ENCODE results near the gene GPR183. TPM values are rescaled to one million over a fixed set of nuclear protein-coding genes. Genes with fewer than 3 reads are reported as not detected.

The GPR183 gene
- total RNA-seq, 1 donor from 2014 or later = not detected

DNA sequence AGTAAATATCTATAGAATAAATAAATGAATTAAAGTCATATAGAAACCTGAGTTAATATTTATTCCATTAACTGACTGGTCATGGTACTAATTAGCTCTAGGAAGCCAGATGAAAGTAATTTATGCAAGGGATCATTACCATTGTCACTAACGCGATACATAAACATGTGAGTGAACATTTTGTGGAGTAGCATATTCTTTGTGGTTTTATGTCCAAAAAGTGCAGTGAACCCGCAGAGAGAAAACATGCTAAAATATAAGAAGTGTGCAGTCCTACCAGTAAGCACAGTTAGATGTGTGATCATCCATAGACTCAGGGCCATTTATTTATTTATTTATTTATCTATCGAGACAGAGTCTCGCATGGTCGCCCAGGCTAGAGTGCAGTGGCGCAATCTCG lies 1.6 kb downstream of the GPR183 start:
- no peak for DNase-seq (ENCODE audit: low read depth)
- H3K36me3 ChIP-seq (ENCODE audit: control insufficient read depth, insufficient read depth, low read length) = no peaks in the 10 kb centered on the region
- H3K27me3 ChIP-seq (ENCODE audit: control insufficient read depth, insufficient read depth, low read length) = no peaks in the 10 kb centered on the region
- no peak for FAIRE-seq
- H3K4me3 ChIP-seq (ENCODE audit: low read depth, low read length) = no peak overlapping the region
- TF ChIP-seq, protein P1, sequence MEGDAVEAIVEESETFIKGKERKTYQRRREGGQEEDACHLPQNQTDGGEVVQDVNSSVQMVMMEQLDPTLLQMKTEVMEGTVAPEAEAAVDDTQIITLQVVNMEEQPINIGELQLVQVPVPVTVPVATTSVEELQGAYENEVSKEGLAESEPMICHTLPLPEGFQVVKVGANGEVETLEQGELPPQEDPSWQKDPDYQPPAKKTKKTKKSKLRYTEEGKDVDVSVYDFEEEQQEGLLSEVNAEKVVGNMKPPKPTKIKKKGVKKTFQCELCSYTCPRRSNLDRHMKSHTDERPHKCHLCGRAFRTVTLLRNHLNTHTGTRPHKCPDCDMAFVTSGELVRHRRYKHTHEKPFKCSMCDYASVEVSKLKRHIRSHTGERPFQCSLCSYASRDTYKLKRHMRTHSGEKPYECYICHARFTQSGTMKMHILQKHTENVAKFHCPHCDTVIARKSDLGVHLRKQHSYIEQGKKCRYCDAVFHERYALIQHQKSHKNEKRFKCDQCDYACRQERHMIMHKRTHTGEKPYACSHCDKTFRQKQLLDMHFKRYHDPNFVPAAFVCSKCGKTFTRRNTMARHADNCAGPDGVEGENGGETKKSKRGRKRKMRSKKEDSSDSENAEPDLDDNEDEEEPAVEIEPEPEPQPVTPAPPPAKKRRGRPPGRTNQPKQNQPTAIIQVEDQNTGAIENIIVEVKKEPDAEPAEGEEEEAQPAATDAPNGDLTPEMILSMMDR (IDR thresholded peaks at IDR 0.05; ENCODE audit: insufficient read depth, low read length, severe bottlenecking) = no peak

- TF ChIP-seq, protein P1 (IDR thresholded peaks at IDR 0.05; ENCODE audit: insufficient read depth, low read length, severe bottlenecking) = no peak
- FAIRE-seq (no peak), DNase-seq (ENCODE audit: low read depth) (no peak)
- Histone ChIP-seq H3K36me3 (ENCODE audit: control insufficient read depth, insufficient read depth, low read length) (no peaks in the 10 kb centered on the region), H3K27me3 (ENCODE audit: control insufficient read depth, insufficient read depth, low read length) (no peaks in the 10 kb centered on the region), H3K4me3 (ENCODE audit: low read depth, low read length) (no peak overlapping the region)
Measured at GRCh38 chr13:99305158-99305557, 2.0 kb downstream of the GPR183 start.

DNA sequence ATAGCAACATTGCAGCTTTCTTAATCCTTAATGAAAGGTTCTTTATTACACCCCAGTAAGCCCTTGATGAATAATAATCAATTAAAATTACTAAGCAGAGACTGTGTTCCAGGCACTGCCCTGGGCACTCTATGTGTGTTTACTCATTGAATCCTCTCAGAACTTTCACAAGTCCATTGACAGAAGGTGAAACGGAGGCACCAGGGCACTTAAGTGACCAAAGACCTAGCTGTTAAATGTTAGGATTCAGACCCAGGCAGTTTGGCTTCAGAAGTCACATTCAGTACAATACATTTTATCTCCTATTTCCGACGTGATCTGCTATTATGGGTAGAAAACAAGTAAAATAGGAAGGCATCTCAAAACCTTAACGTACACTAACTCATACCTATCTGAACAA lies 2.7 kb downstream of the GPR183 start:
- H3K27me3 ChIP-seq (ENCODE audit: control insufficient read depth, insufficient read depth, low read length) = no peaks in the 10 kb centered on the region
- H3K36me3 ChIP-seq (ENCODE audit: control insufficient read depth, insufficient read depth, low read length) = no peaks in the 10 kb centered on the region
- TF ChIP-seq, protein P1 (IDR thresholded peaks at IDR 0.05; ENCODE audit: insufficient read depth, low read length, severe bottlenecking) = no peak
- DNase-seq (ENCODE audit: low read depth) (no peak), FAIRE-seq (no peak)
- H3K4me3 ChIP-seq (ENCODE audit: low read depth, low read length) = no peak overlapping the region

DNA sequence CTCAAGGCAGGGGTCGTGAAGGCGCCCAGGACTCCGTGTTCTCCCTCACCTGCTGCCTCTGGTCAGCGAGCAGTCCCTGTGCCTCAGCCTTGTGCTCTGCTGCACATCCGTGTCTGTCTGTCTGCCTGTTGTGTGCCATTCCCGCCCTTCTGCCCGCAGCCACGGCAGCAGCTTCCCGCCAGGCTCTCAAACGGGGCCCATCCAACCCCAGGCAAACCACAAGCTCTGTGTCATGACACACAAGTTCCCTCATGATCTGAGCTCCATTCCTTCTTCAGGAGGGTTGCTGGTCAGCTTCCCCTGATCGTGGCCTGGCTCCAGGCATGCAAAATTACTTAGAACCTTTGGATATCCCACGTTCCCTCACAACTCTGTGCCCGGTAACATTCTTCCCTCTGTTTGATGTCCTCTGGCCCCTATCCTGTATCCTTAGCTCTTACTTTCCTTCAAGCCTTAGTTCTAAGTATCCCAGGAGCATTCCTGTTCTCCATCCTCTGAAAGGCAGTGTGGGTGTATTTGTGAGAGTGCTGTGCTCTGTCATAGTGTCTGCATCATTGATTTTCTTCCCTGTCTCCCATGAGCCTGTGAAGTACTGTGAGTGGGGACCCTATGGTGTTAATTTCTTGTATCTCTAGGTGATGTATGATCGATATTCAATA lies 3.2 kb downstream of the GPR183 start:
- Histone ChIP-seq H3K4me3 (ENCODE audit: low read depth, low read length) (no peak overlapping the region), H3K36me3 (ENCODE audit: control insufficient read depth, insufficient read depth, low read length) (no peaks in the 10 kb centered on the region), H3K27me3 (ENCODE audit: control insufficient read depth, insufficient read depth, low read length) (no peaks in the 10 kb centered on the region)
- no peak for DNase-seq (ENCODE audit: low read depth)
- TF ChIP-seq, protein P1 (IDR thresholded peaks at IDR 0.05; ENCODE audit: insufficient read depth, low read length, severe bottlenecking) = no peak
- no peak for FAIRE-seq

- FAIRE-seq (no peak), DNase-seq (ENCODE audit: low read depth) (no peak)
- no peaks in the 10 kb centered on the region for H3K36me3 ChIP-seq (ENCODE audit: control insufficient read depth, insufficient read depth, low read length)
- no peak overlapping the region for H3K4me3 ChIP-seq (ENCODE audit: low read depth, low read length)
- H3K27me3 ChIP-seq (ENCODE audit: control insufficient read depth, insufficient read depth, low read length) = no peaks in the 10 kb centered on the region
- TF ChIP-seq, protein P1 (IDR thresholded peaks at IDR 0.05; ENCODE audit: insufficient read depth, low read length, severe bottlenecking) = no peak
Measured at GRCh38 chr13:99302637-99303505, 4.3 kb downstream of the GPR183 start.

Measured in bronchial epithelial cell (primary cell).